Activated T-cell treated with anti-CD3 and anti-CD28 coated beads for 4 hours (primary cell): Measurements from ENCODE around the gene SMARCA2.

Experiments used
- DNase-seq: peaks from one replicate; pipeline ENCODE4 v3.0.0-alpha.2; 2020

Gene SMARCA2

DNA sequence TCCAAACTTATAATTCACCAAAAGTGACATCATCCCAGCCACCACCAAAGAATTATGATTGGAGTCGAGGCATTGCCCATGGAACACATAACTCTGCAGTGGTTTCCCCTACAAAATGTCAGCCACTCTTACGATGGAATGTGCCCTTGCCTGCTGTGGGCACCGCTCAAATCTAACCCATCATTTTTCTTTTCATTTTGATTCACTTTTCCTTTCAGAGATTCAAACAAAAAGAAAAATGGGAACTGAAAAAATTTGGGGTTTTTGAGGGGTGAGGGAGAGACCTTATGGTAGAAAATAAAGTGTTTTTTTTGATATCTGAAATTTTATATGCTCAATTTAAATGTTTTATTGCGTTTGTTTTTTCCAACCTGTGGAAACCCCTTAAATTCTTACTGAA is 28.1 kb downstream of the SMARCA2 start:
- no peak for DNase-seq

DNA sequence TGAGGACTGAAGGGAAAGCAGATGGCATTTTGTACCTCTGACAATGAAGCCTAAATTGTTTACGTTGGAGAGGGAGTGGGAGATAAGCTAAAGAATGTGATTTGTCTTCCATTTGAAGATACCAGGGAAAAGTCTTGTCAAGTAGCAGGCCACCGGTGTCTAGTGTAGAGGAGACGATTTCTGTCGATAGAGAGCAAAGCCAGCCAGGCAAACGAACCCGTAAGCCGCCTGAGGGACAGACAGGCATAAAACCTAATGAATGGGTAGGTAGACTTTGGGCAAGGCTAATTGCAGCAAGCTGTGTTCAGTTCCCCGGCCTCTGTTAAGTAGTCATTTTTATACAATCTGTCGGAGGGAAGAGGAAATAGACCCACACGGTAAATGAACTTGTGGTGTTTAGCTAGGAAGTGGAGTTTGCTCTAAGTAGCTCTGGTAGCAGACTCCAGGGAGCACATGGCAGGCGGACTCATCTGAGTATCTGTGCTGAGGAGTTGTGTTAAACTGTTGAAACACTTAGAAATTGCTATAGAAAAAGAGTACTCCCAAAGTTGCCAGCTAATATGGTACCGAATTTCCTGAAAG is 28.8 kb downstream of the SMARCA2 start:
- no peak for DNase-seq

DNA sequence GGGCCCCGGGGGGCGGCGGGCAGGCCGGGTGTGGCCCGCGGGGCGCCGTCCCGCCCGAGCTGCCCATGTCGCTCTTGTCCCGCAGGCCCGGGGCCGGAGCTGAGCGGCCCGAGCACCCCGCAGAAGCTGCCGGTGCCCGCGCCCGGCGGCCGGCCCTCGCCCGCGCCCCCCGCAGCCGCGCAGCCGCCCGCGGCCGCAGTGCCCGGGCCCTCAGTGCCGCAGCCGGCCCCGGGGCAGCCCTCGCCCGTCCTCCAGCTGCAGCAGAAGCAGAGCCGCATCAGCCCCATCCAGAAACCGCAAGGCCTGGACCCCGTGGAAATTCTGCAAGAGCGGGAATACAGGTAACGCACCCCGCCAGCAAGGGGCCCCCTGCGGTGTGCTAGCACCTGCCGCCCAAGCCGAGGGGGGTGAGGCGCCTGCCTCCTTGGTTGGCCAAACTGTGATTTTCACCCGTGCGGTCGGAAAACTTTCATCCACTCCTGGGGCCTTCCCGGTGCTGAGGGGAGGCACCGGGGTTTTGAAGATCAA is 32.1 kb downstream of the SMARCA2 start:
- DNase-seq: no peak

- DNase-seq: no peak
These were observed 32.8 kb downstream of the SMARCA2 start for GRCh38 chr9:2047916-2048315.

DNA sequence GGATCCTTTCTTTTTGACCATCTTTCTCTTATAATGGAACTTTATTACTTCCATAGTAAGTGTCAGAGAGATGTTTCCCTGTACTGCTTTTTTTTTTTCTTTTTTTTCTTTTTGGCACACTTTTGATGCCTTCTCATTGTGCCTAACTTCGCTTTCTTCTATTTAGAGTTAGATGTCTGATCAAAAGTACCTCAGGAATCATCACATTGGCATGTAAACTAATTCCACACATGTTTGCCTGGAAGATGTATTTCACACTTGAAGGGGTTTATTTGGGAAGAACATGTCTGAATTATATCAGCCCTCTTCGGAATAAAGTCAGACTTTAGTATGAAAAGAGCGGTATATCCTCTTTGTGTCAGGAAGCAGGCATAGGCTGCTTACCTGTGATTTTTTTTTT is 35.1 kb downstream of the SMARCA2 start:
- DNase-seq: no peak

GRCh38 chr9:2053883-2054845 is 39.0 kb downstream of the SMARCA2 start:
- peak; percentile 19 for DNase-seq

DNA sequence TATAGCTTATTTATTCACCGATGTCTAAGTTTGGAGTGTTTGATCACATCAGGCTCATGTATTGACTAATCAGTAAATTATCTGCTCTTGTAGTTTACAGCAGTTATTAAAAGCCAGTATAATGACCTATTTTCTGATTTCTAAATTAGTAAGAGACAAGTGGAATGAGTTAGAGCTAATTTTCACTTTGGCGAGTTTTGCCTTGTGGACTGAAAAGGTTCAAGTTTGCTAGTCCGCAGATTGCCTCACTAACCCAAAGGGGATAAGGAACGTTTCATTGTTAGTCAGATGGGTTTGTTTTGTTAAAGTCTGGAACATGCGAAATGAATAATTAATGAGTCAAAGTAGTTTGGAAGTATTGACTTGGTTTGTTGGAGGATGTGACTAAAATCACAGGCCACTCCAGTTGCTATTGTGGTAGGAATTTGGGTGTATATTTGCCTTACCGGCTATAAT is 40.1 kb downstream of the SMARCA2 start:
- DNase-seq: no peak

DNA sequence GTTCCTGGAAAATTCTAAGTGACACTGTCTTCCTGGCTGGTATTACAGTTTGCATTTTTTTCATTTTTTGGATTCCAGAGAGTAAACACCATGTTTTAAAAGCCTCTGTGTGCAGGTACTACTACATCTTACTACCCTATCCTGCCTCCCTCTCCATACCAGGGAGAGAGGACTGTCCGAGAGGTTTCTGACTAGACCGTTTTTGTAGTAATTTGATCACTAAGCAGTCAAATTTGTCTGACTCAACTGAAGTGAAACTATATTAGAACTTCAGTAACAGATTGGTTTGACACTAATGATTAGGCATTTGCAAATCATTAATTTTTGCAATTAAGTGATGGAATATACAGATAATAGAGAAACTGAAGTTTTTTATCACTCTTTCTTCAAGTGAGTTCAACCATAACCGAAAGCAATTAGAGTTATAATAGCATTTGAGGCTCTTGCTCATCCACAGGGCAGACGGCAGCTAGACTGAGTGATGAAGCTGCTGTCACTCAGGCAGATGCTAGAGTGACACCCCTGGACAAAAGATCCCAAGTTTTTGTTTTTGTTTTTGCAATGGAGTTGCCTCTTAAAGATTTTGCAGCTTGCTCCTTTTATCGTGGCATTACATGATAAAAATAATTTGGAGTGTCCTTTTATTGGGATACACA is 44.3 kb downstream of the SMARCA2 start:
- no peak for DNase-seq

- no peak for DNase-seq
These were observed 45.3 kb downstream of the SMARCA2 start for GRCh38 chr9:2060424-2060823.

- no peak for DNase-seq
These were observed 50.6 kb downstream of the SMARCA2 start for GRCh38 chr9:2065704-2066103.

DNA sequence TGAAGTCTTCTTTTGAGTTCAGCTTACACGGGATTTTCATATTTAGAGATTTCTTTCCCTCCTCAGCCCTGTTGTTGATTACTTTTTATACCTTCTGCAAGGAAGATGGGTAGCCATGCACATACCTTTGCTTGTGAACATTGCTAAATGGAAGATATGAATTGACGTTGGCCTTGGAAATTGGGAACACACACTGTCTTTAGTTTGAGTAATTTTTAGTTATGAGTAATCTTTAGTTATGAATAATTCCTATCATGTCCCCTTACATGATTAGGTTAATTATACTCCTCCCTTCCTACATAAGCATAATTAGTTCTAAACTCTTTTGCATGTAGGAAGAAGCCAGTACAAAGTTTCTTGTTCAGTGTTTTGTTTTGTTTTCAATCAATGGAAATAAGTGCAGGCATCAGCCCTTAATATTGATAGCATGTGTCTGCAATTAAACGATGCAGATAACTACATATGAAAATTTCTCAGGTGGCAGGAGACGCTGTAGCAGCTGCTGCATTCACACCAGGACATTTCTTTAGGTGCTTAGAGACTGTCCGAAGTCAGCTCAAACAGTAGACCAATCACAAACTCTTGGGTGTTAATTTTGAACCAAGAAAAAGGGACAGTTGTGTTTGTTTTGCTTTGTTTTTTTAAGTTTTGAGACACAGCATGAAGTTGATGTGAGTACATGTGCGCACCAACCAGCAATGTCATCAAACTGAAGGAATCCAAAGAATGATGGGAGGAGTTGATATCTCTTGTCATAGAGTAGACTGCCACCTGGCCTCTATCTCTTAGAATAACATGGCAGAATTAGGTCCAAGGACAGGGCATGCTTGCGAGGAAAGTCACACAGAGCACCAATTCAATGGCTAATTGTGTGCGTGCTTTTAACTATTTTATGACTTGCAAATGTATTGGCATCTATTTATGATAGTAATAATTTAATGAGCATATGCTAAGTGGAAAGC is 51.4 kb downstream of the SMARCA2 start:
- DNase-seq: no peak

GRCh38 chr9:2072752-2073405 is 57.7 kb downstream of the SMARCA2 start:
- DNase-seq: no peak

DNA sequence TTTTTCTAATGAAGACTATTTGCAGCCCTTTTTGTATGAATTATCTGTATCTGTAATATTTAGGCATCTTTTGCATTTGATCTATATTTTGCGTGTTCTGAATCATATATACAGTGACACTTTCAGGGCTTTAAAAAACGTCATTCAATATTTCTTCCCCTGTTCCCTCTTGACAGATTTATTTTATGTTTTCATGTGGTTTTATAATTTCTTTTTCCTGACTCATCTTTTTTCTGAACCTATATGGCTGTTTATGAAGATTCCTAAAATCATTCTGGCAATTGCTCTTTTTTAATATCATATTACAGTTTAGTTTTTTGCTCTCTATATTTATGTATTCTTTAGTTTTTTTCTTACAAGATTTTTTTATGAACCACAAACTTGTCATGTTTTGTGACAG is 67.6 kb downstream of the SMARCA2 start:
- DNase-seq: no peak

GRCh38 chr9:2083479-2083878 is 68.3 kb downstream of the SMARCA2 start:
- DNase-seq: no peak

GRCh38 chr9:2085716-2086115 is 70.6 kb downstream of the SMARCA2 start:
- DNase-seq: no peak

GRCh38 chr9:2086116-2086515 is 71.0 kb downstream of the SMARCA2 start:
- no peak for DNase-seq

DNA sequence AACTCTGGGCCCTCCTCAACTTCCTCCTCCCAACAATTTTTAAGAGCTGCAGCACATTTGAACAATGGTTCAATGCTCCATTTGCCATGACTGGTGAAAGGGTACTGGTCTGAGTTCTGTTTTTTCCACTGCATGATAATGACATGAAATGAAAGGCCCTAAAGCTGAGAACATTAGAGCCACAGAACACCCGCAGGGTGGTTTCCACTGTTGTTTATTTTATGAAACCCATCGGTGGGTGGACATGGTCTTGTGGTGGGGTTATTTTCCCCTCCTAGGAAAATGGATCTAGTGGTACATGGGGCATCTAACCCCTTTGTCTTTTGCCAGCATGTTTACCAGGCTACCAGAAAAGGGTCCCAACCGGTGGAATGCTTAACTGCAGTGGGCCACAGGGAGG is 71.8 kb downstream of the SMARCA2 start:
- no peak for DNase-seq

- DNase-seq: no peak
These were observed 72.6 kb downstream of the SMARCA2 start for GRCh38 chr9:2087500-2088313.

DNA sequence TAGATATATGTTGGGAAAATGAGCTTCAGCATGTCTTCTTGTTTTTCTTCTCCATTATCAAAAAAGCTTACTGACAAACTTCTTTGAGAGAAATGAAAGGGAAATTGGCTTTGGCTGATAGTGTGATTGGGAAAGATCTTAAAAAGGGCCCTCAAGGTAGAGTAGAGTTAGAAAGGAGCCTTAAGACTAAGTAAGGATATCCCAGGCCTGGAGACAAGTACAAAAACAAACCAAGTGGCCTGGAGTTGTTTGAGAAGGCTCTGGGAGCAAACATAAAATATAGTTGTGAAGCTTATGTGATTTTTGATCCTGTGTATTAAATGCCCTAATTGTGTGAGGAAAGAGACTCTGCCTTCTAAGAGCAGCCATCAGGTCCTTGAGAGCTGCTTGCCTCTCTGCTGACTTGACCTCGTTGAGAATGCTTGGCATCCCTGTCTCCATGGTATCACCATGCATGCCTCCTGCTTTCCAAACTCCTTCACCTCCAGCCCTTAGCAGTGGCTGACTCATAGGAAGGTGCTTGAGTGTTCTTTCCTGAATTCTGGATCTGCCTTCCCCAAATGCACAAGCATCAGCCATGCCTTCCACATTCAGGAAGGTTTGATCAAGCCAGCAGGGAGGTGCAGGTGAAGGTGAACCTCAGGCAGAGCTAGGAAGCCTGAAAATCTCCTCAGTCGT is 78.9 kb downstream of the SMARCA2 start:
- DNase-seq: no peak

DNA sequence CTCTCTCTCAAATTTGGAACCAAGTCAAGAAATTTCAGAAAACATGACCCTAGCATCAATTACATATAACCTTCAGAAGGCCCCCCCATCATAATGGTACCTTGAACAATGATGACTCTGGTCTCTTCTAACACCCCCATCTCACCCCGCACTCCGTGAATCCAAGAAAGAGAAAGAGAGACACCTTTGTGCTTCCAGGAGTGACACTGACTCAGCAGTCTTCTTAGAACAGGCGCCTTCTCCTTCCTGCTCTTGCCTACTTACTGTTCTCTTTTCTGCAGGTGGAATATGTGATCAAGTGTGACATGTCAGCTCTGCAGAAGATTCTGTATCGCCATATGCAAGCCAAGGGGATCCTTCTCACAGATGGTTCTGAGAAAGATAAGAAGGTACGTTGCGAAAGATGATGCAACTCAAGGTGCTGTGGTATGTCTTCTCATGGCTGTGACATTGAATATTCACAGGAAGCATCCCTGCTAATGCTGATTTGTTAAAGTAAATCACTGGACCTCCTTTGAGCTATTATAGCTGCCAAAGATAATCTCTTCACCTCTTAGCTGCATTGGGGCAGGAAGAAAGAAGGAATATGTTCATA is 81.3 kb downstream of the SMARCA2 start:
- DNase-seq: no peak
